ENCODE measurements around the gene TMEM63C.

Gene TMEM63C

DNA sequence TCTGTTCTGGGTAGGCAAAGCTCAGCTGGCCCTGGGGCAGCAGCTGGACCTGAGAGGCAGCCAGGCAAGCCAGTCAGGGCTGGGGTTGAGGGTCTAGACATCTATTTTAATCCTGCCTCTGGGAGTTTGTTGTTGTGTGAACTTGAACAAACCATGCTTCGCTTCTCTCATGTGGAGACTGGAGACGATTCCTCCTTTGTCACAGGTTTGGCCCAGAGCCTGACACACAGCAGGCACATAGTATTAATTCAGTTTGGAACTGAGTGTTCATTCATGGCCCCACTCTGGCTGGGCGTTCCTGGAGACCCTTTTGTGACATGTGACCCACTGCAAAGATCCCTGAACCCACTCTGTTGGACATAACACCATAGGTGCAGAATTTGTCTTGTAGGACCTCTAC, 50.1 kb downstream of the TMEM63C start:
- H3K4me1 Mint-ChIP-seq = no peaks in the 10 kb centered on the region
- no peak for ATAC-seq (replicated peaks)

DNA sequence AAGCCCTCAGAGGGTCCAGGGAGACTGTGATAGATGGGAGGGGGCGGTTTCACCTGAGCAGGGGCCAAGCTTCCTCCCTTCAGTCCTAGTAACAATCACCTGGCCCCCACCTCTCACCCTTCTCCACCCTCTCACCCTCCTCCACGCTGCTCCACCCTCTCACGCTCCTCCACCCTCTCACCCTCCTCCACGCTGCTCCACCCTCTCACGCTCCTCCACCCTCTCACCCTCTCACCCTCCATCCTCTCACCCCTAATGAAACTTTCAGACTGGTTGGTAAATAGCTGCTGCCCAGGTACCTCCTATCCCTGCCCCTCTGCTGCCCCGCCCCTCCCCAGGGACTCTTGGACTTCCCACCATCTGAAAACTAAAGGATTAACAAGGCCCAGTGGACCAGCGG, 55.2 kb downstream of the TMEM63C start:
- H3K36me3 Mint-ChIP-seq = no peaks in the 10 kb centered on the region
- H3K27ac Mint-ChIP-seq = no peak overlapping the region
- no peaks in the 10 kb centered on the region for H3K9me3 Mint-ChIP-seq
- ATAC-seq (replicated peaks) (no peak), DNase-seq (no peak)
- peaks cover 4 to 9% of the 10 kb centered on the region in 2 donors for H3K4me1 Mint-ChIP-seq
- peaks cover 0 to 7% of the 10 kb centered on the region in 2 donors for H3K27me3 Mint-ChIP-seq
- no peak overlapping the region for H3K4me3 Mint-ChIP-seq

More for the DNA sequence above, 50.1 kb downstream of the TMEM63C start:
- Mint-ChIP-seq H3K4me3 (no peak overlapping the region), H3K9me3 (peaks cover 0 to 1% of the 10 kb centered on the region in 2 donors), H3K27me3 (peaks cover 0 to 7% of the 10 kb centered on the region in 2 donors), H3K27ac (no peak overlapping the region), H3K36me3 (no peaks in the 10 kb centered on the region)
- no peak for DNase-seq

DNA sequence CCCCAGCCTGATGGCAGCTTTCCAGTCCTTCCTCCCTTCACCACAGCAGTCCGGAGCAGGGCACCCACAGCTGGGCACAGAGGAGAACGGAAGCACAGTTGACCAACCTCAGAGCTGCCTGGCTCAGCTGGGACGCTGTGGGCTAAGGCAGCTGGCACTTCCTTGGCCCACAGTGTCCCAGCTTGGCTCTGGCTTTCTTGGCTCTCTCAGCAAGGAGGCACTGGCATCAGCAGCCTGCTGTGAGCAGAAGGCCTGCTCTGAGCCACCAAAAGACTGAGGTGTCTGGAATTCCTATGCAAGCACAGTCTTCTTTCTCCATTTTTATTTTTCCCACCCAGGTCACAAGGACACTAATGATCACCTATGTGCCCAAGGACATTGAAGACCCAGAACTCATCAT, 56.8 kb downstream of the TMEM63C start:
- no peaks in the 10 kb centered on the region for H3K36me3 Mint-ChIP-seq
- H3K4me3 Mint-ChIP-seq = no peak overlapping the region
- DNase-seq (no peak), ATAC-seq (replicated peaks) (no peak)
- peaks cover 15 to 25% of the 10 kb centered on the region in 2 donors for H3K4me1 Mint-ChIP-seq
- peaks cover 0 to 5% of the 10 kb centered on the region in 2 donors for H3K27me3 Mint-ChIP-seq
- no peak overlapping the region for H3K27ac Mint-ChIP-seq
- no peaks in the 10 kb centered on the region for H3K9me3 Mint-ChIP-seq

DNA sequence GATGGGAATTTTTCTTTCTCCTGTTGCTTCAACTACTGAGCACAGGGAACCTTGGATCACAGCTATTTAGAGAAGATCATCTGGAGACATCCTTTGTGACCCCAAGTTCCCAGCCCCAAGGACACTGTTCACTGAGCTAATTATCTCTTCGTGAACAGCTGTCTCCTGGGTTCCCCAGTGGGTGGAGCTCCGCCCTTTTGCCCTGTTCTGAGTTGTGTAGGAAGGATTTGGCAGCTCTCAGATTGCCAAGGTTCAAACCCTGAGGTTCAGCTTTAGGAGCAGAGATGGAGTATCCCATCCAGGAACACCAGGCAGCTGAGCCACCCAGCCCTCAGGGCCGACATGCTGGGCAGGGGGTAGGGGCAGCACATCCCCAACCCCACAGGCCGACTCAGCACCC, 57.4 kb downstream of the TMEM63C start:
- Mint-ChIP-seq H3K4me3 (no peak overlapping the region), H3K27me3 (no peaks in the 10 kb centered on the region), H3K4me1 (peaks cover 20 to 31% of the 10 kb centered on the region in 2 donors), H3K36me3 (no peaks in the 10 kb centered on the region), H3K27ac (no peak overlapping the region), H3K9me3 (no peaks in the 10 kb centered on the region)
- ATAC-seq (replicated peaks) (no peak), DNase-seq (no peak)

DNA sequence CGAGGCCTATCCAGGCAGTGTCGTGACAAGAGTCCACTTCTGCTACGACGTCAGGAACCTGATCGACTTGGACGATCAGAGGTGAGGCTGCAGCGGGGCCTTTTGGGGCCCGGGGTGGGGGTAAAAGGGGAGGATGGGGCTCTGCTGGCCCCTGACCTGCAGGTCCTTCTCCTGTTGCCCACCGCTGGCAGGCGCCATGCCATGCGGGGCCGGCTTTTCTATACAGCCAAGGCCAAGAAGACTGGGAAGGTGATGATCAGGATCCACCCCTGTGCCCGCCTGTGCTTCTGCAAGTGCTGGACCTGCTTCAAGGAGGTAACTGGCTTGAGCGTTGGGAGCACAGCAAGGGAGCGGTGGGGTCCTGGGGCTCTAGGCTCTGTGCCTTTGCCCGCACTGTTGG, 57.8 kb downstream of the TMEM63C start:
- Mint-ChIP-seq H3K4me1 (peaks cover 24 to 35% of the 10 kb centered on the region in 2 donors), H3K27ac (no peak overlapping the region), H3K27me3 (no peaks in the 10 kb centered on the region), H3K4me3 (no peak overlapping the region), H3K9me3 (no peaks in the 10 kb centered on the region), H3K36me3 (no peaks in the 10 kb centered on the region)
- ATAC-seq (replicated peaks) (no peak), DNase-seq (no peak)

DNA sequence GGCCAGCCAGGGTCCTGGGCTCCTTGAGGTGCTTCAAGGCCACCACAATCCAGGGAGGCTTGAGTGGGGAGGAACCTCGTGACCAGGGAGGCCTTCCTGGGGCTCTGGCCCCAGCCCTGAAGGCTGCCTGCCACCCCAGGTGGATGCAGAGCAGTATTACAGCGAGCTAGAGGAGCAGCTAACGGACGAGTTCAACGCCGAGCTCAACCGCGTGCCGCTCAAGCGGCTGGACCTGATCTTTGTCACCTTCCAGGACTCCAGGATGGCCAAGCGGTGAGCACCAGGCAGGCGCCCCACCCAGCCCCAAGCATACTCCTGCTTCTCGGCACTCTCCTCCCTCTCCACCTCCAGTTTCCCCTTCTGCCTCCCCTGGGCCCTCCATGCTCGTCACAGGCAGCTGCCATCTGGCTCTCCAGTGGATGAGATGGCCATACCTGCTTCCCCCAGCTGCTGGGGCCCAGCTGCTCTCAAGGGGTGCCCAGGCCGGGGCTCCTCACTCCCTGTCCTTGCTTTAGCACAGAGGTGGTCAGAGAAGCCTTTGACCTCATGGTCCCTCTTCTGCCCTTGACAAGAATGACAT, 58.8 kb downstream of the TMEM63C start:
- ATAC-seq (replicated peaks) (no peak), DNase-seq (no peak)
- Mint-ChIP-seq H3K27me3 (no peaks in the 10 kb centered on the region), H3K9me3 (no peaks in the 10 kb centered on the region), H3K4me3 (no peak overlapping the region), H3K36me3 (no peaks in the 10 kb centered on the region), H3K27ac (no peak overlapping the region), H3K4me1 (peaks cover 26 to 43% of the 10 kb centered on the region in 2 donors)

DNA sequence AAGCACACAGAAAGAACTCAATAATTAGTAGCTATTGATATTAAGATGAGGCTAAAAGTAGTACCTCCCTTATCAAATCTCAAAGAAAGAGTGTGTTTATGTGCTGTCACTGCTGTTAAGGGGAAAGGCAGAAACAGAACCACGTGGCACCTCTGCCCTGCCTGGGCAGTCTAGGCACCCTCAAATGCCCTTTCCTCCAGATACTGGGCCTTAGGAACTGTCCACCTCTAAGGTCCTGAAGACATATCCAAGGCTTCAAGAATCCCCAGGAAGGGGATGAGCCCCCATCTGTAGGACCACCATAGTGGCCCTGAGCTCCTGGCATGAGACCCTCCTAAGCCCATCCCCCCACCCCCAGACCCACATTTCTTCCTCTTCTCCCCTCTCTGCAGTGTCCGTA, 60.4 kb downstream of the TMEM63C start:
- Mint-ChIP-seq H3K27me3 (no peaks in the 10 kb centered on the region), H3K9me3 (no peaks in the 10 kb centered on the region), H3K4me1 (peaks cover 32 to 43% of the 10 kb centered on the region in 2 donors), H3K4me3 (no peak overlapping the region), H3K36me3 (peaks cover 0 to 3% of the 10 kb centered on the region in 2 donors), H3K27ac (no peak overlapping the region)
- DNase-seq = no peak
- ATAC-seq (replicated peaks) = no peak

DNA sequence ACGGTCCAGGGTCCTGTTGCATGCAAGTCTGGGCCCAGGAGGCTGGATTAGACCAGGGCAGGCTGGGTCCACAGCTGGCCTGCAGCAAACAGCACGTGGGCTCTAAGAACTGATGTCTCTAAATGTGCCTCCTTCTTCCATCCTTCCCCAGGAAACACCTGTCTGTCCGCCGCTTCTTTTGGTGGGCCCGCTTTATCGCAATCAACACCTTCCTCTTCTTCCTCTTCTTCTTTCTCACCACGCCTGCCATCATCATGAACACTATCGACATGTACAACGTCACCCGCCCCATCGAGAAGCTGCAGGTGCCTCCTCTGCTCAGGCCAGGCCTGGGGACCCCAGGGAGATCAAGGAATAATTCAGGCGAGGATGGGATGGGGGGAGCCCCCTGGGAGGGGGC, 61.2 kb downstream of the TMEM63C start:
- Mint-ChIP-seq H3K27ac (no peak overlapping the region), H3K9me3 (no peaks in the 10 kb centered on the region), H3K4me3 (peak overlapping the region in 1 of 2 donors; percentile 12), H3K4me1 (peaks cover 32 to 43% of the 10 kb centered on the region in 2 donors), H3K27me3 (no peaks in the 10 kb centered on the region), H3K36me3 (peaks cover 0 to 3% of the 10 kb centered on the region in 2 donors)
- DNase-seq (no peak), ATAC-seq (replicated peaks) (no peak)

DNA sequence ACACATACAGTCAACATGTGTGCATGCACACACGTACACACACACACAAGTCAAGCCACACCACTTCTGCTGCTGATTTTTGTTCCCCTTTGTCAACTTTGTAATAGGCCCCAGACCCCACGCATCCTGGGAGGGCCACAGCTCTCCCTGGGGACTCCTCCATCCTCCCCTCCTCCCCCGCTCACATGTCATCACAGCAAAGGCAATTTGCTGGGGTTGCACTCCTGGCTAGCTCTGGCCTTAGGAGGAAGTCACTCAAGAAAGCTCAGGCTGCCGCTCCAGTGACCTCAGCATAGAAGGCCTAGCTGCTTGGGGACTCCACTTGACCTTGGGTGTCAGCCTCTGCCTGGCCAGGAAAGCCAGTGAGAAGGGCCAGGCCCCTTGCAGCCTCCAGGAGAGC, 62.3 kb downstream of the TMEM63C start:
- H3K27ac Mint-ChIP-seq = peak overlapping the region; percentile 32
- H3K4me3 Mint-ChIP-seq = peak overlapping the region in 1 of 2 donors; percentile 2
- ATAC-seq (replicated peaks) = peak; percentile 93 to 94
- no peaks in the 10 kb centered on the region for H3K27me3 Mint-ChIP-seq
- H3K9me3 Mint-ChIP-seq = no peaks in the 10 kb centered on the region
- peak; percentile 80 for DNase-seq
- peaks cover 3% of the 10 kb centered on the region in 2 donors for H3K36me3 Mint-ChIP-seq
- H3K4me1 Mint-ChIP-seq = peaks cover 32 to 43% of the 10 kb centered on the region in 2 donors

DNA sequence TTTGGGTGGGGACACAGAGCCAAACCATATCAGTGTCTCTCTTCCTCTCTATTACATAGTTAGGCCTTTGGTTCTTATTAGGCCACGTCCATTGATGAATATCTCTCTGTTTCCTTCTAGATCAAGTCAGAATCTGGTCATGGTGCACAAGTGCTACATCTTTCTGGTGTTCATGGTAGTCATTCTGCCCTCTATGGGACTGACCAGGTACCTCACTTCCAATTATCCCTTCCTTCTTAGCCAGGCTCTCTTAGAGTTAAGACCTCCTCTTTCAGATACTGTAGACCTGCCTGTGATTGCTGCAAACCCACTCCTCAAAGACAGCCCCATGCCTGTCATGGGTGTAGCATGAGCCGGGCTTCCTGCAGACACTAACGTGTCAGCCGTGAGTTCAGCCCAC, 64.2 kb downstream of the TMEM63C start:
- no peaks in the 10 kb centered on the region for H3K27me3 Mint-ChIP-seq
- H3K9me3 Mint-ChIP-seq = no peaks in the 10 kb centered on the region
- peaks cover 3 to 6% of the 10 kb centered on the region in 2 donors for H3K36me3 Mint-ChIP-seq
- DNase-seq = no peak
- no peak for ATAC-seq (replicated peaks)
- no peak overlapping the region for H3K4me3 Mint-ChIP-seq
- peaks cover 30 to 43% of the 10 kb centered on the region in 2 donors for H3K4me1 Mint-ChIP-seq
- H3K27ac Mint-ChIP-seq = no peak overlapping the region

DNA sequence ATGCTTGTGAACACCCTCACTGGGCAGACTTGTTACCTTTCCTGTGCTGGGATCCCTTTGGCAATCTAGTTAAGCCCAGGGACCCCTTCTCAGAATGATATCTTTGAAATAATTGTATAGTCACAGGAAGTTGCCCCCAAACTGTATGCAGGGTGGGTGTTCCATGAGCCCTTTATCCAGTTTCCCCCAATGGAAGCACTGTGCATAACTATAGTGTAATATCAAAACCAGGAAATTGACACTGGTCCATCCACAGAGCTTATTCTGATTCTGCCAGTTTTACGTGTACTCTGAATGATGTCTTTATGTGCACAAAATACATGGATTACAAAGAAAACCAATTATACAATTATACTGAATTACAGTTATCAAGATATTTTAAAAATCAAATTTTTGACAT, 65.2 kb downstream of the TMEM63C start:
- no peak for ATAC-seq (replicated peaks)

DNA sequence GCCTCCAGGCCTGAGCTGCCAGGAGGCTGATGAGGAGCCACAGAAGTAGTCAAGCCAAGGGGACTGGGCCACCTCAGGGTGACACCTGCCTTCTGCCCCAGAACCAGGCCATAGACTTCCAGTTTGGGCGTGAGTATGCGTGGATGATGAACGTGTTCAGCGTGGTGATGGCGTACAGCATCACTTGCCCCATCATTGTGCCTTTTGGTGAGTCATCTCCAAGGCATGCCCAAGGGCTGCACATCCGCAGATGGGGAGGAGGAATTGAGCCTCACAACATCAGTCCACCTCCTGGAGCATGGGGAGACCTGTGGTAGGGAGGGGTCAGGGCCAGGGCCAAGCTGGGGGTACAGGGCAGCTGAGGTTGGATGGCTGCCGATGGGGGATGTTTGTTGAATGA, 67.1 kb downstream of the TMEM63C start:
- H3K4me1 Mint-ChIP-seq = peaks cover 15% of the 10 kb centered on the region in 2 donors
- no peaks in the 10 kb centered on the region for H3K27me3 Mint-ChIP-seq
- H3K9me3 Mint-ChIP-seq = no peaks in the 10 kb centered on the region
- H3K36me3 Mint-ChIP-seq = peaks cover 3 to 6% of the 10 kb centered on the region in 2 donors
- no peak overlapping the region for H3K4me3 Mint-ChIP-seq
- DNase-seq (no peak), ATAC-seq (replicated peaks) (no peak)
- no peak overlapping the region for H3K27ac Mint-ChIP-seq

More for the DNA sequence above, 65.2 kb downstream of the TMEM63C start:
- Mint-ChIP-seq H3K9me3 (no peaks in the 10 kb centered on the region), H3K4me3 (no peak overlapping the region), H3K36me3 (peaks cover 3 to 6% of the 10 kb centered on the region in 2 donors), H3K27me3 (no peaks in the 10 kb centered on the region), H3K4me1 (peaks cover 28 to 34% of the 10 kb centered on the region in 2 donors), H3K27ac (no peak overlapping the region)
- DNase-seq = no peak

DNA sequence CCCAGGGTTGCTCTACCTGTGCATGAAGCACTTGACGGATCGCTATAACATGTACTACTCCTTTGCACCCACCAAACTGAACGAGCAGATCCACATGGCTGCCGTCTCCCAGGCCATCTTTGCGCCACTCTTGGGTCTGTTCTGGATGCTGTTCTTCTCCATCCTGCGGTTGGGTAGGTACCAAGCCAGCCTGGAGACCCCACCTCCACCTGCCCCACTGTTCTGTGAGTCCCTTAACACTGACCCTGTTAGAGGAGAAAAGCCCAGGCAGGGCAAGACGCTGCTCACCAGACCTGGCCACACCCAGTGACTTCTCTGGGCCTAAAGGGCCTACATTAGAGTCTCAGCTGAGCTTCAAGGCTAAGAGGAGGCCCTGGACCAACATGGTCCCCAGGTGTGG, 67.7 kb downstream of the TMEM63C start:
- peaks cover 3 to 6% of the 10 kb centered on the region in 2 donors for H3K36me3 Mint-ChIP-seq
- ATAC-seq (replicated peaks) = no peak

DNA sequence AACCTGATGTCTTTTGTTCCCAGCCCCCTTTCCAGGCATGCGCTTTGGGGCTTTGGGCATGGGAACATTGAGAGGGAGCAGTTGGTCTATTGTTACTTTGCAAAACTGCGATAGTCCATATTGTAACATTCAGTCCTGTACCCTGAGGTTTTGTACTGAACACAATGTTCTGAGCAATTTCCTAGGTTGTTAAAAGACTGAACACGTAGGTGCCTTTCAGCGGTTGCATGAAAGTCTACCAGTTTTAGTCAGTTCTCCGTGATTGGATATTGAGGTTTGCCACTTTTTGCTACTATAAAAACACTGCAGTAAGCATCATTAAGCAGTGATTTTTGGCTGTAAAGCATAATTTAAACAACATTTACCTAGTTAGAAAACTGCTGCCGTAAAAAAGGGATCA, 69.3 kb downstream of the TMEM63C start:
- DNase-seq = no peak
- ATAC-seq (replicated peaks) = no peak
- Mint-ChIP-seq H3K4me3 (no peak overlapping the region), H3K9me3 (no peaks in the 10 kb centered on the region), H3K36me3 (peaks cover 3 to 6% of the 10 kb centered on the region in 2 donors), H3K27me3 (no peaks in the 10 kb centered on the region), H3K4me1 (peaks cover 0 to 3% of the 10 kb centered on the region in 2 donors), H3K27ac (no peak overlapping the region)

More for the DNA sequence above, 67.7 kb downstream of the TMEM63C start:
- DNase-seq = no peak
- H3K27me3 Mint-ChIP-seq = no peaks in the 10 kb centered on the region
- no peak overlapping the region for H3K27ac Mint-ChIP-seq
- H3K4me1 Mint-ChIP-seq = peaks cover 9% of the 10 kb centered on the region in 2 donors
- H3K9me3 Mint-ChIP-seq = no peaks in the 10 kb centered on the region
- H3K4me3 Mint-ChIP-seq = no peak overlapping the region

DNA sequence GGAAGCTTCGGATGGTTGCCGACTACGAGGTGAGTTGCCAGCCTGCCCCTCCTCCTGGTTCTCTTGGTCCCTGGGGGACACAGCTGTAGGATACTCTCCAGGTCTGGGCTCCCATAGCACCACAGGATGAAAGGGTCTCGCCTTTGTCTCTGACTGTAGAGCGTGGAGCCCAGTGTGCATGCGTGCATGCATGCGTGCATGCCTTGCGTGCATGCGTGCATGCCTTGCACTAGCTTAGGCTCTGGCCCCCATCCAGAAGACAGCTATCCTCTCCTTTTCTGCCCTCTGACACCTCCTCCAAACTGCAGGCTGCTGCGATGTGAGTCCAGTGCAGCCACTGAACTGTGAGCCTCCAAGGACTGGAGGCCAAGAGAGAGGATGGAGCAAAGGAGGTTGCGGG, 70.3 kb downstream of the TMEM63C start:
- Mint-ChIP-seq H3K4me1 (no peaks in the 10 kb centered on the region), H3K4me3 (no peak overlapping the region), H3K9me3 (no peaks in the 10 kb centered on the region), H3K27ac (no peak overlapping the region), H3K36me3 (peaks cover 3% of the 10 kb centered on the region in 2 donors), H3K27me3 (peaks cover 0 to 4% of the 10 kb centered on the region in 2 donors)
- ATAC-seq (replicated peaks) (no peak), DNase-seq (no peak)

Measured in stimulated activated naive B cell treated with anti-CD40 and anti-IgM and Interleukin-4, amounts not matched to agents 10 μg/mL and 1 μg/mL and 100 μg/mL, for 72 hours (primary cell).